Gastrocnemius medialis (tissue), 4 donors: ENCODE measurements around the gene LETMD1. TPM values are rescaled to one million over a fixed set of nuclear protein-coding genes. Genes with fewer than 3 reads are reported as not detected.

Experiments used
- ATAC-seq, 2 donors: fragments of 150-250 bp; one replicate each; pipeline ENCODE4 v1.9.1; 2016
- DNase-seq, 2 donors: peaks; one replicate each; pipeline ENCODE4 v3.0.0-alpha.2; 2019
- H3K27ac ChIP-seq, 4 donors: fragments of 200-600 bp; sonication (generic); 1 replicate in 1 of 4; 2 replicates in 3 of 4; pipeline ENCODE4 v1.5.1; 2016 to 2018; ENCODE audit warnings: mild to moderate bottlenecking in 2 of 4, moderate library complexity in 1 of 4
- H3K27me3 ChIP-seq, 3 donors: fragments of 200-600 bp; sonication (generic) in 2 of 3; 1 replicate in 1 of 3; 2 replicates in 2 of 3; pipeline versions ENCODE4 v1.5.1 to v1.6.0; 2016 to 2019; ENCODE audit warnings: mild to moderate bottlenecking in 1 of 3, moderate library complexity in 1 of 3
- H3K36me3 ChIP-seq, 2 donors: fragments of 200-600 bp; sonication (generic) in 1 of 2; one replicate each; pipeline ENCODE4 v1.5.1; 2017 to 2018
- H3K4me1 ChIP-seq, 2 donors: fragments of 200-600 bp; sonication (generic) in 1 of 2; one replicate each; pipeline ENCODE4 v1.5.1; 2016 to 2017; ENCODE audit warnings: mild to moderate bottlenecking in 2 of 2
- H3K4me3 ChIP-seq, 4 donors: fragments of 200-600 bp; sonication (generic) in 3 of 4; 1 replicate in 1 of 4; 2 replicates in 3 of 4; pipeline ENCODE4 v1.5.1; 2016 to 2019; ENCODE audit warnings: mild to moderate bottlenecking in 2 of 4
- H3K9me3 ChIP-seq, 3 donors: fragments of 200-600 bp; sonication (generic) in 2 of 3; 1 replicate in 1 of 3; 2 replicates in 2 of 3; pipeline ENCODE4 v1.5.1; 2016 to 2019
- POLR2A ChIP-seq, 2 donors: fragments of 450-650 bp; IDR thresholded peaks; one replicate each; pipeline ENCODE4 v1.6.1; 2017; ENCODE audit warnings: antibody characterized with exemption in 2 of 2, mild to moderate bottlenecking in 2 of 2, moderate library complexity in 2 of 2
- in situ Hi-C, 4 donors: fragments of 200-750 bp; cut with MboI; loops; one replicate each; pipeline versions ENCODE4 v1.15.0 to v1.8.0; 2017; ENCODE audit warnings: low sequenced_read_pairs in 4 of 4
- intact Hi-C: fragments of 100-400 bp; cut with DNase I; formaldehyde crosslinking; loops from one replicate; pipeline ENCODE4 v1.15.1; 2023; ENCODE audit warnings: low total_unique reads
- total RNA-seq, 4 donors: library from RNA; depleted of rRNA; stranded (reverse); fragments of >200 nt; gene quantifications; one replicate each; pipeline versions ENCODE4 v1.1.0 to v1.2.3, GENCODE V29; 2016
- TF ChIP-seq, protein P1 (sequence below), 5 experiments: fragments of 450-650 bp in 3 of 5; fragments of 200-600 bp in 2 of 5; sonication (generic) in 2 of 5; IDR thresholded peaks in 4 of 5; conservative IDR thresholded peaks in 1 of 5; 1 replicate in 4 of 5; 2 replicates in 1 of 5; pipeline ENCODE4 v1.5.1; 2016 to 2019; ENCODE audit warnings: antibody characterized with exemption in 5 of 5, mild to moderate bottlenecking in 3 of 5, moderate library complexity in 3 of 5

Gene LETMD1
- total RNA-seq, 4 donors from 2014 or later: 22.5 to 42.4 (median 29.8) TPM

DNA sequence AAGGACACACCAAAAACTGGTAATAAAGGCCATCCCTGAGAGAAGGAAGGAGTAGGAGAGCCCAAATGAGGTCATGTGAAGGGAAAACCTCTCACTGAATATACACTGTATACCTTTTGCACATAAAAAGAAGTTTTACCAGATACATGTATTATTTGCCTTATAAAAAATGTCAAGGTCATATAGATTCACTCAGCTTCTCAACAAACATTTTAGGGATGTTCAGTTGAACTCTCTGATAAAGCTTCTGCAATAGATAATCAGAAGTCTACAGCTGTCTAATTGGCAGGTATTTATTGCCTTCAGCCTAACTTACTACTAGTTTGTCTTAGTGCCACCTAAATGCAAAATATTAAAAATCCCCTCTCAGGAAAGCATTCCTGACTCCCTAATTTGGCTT is 30.7 kb upstream of the LETMD1 start:
- no peak for ATAC-seq
- peak overlapping the region; percentile 27 to 48 (median 35) for H3K27ac ChIP-seq
- in situ Hi-C loops (no loop called here), intact Hi-C loops (no loop called here)
- no peak for DNase-seq
- H3K36me3 ChIP-seq: no peaks in the 10 kb centered on the region
- H3K4me3 ChIP-seq: no peak overlapping the region
- TF ChIP-seq POLR2A (IDR thresholded peaks at IDR 0.05): no peak
- TF ChIP-seq, protein P1, sequence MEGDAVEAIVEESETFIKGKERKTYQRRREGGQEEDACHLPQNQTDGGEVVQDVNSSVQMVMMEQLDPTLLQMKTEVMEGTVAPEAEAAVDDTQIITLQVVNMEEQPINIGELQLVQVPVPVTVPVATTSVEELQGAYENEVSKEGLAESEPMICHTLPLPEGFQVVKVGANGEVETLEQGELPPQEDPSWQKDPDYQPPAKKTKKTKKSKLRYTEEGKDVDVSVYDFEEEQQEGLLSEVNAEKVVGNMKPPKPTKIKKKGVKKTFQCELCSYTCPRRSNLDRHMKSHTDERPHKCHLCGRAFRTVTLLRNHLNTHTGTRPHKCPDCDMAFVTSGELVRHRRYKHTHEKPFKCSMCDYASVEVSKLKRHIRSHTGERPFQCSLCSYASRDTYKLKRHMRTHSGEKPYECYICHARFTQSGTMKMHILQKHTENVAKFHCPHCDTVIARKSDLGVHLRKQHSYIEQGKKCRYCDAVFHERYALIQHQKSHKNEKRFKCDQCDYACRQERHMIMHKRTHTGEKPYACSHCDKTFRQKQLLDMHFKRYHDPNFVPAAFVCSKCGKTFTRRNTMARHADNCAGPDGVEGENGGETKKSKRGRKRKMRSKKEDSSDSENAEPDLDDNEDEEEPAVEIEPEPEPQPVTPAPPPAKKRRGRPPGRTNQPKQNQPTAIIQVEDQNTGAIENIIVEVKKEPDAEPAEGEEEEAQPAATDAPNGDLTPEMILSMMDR (IDR thresholded peaks at IDR 0.05 in 4 of 5, conservative IDR thresholded peaks at IDR 0.05 in 1 of 5): no peak
- H3K4me1 ChIP-seq: peaks cover 35 to 42% of the 10 kb centered on the region in 2 donors
- no peaks in the 10 kb centered on the region for H3K27me3 ChIP-seq
- no peaks in the 10 kb centered on the region for H3K9me3 ChIP-seq

GRCh38 chr12:51018956-51019355 is 29.2 kb upstream of the LETMD1 start:
- TF ChIP-seq, protein P1 (IDR thresholded peaks at IDR 0.05 in 4 of 5, conservative IDR thresholded peaks at IDR 0.05 in 1 of 5): no peak
- TF ChIP-seq POLR2A (IDR thresholded peaks at IDR 0.05): no peak
- Histone ChIP-seq H3K36me3 (no peaks in the 10 kb centered on the region), H3K27ac (no peak overlapping the region), H3K27me3 (no peaks in the 10 kb centered on the region), H3K4me1 (peaks cover 34 to 37% of the 10 kb centered on the region in 2 donors), H3K4me3 (no peak overlapping the region), H3K9me3 (no peaks in the 10 kb centered on the region)
- DNase-seq: no peak
- in situ Hi-C loops (no loop called here), intact Hi-C loops (no loop called here)
- no peak for ATAC-seq

- TF ChIP-seq POLR2A (IDR thresholded peaks at IDR 0.05): no peak
- TF ChIP-seq, protein P1 (IDR thresholded peaks at IDR 0.05 in 4 of 5, conservative IDR thresholded peaks at IDR 0.05 in 1 of 5): no peak
- in situ Hi-C loops (loop anchor here in 1 of 4 donors (10.0 kb wide), 1 partner anchor 95 kb away; a partner anchor contains a TSS), intact Hi-C loops (no loop called here)
- no peak for ATAC-seq
- no peak for DNase-seq
- no peaks in the 10 kb centered on the region for H3K9me3 ChIP-seq
- no peak overlapping the region for H3K4me3 ChIP-seq
- H3K27me3 ChIP-seq: no peaks in the 10 kb centered on the region
- H3K36me3 ChIP-seq: no peaks in the 10 kb centered on the region
- peaks cover 29 to 36% of the 10 kb centered on the region in 2 donors for H3K4me1 ChIP-seq
- peak overlapping the region in 1 of 4 donors; percentile 95 for H3K27ac ChIP-seq
These were observed 28.2 kb upstream of the LETMD1 start for GRCh38 chr12:51019927-51020326.

GRCh38 chr12:51020448-51021182 is 27.5 kb upstream of the LETMD1 start:
- in situ Hi-C loops (loop anchor here in 1 of 4 donors (10.0 kb wide), 1 partner anchor 96 kb away; a partner anchor contains a TSS), intact Hi-C loops (no loop called here)
- H3K27ac ChIP-seq: peak overlapping the region in 3 of 4 donors; percentile 14 to 95 (median 44)
- no peaks in the 10 kb centered on the region for H3K9me3 ChIP-seq
- no peaks in the 10 kb centered on the region for H3K36me3 ChIP-seq
- H3K4me1 ChIP-seq: peaks cover 32 to 36% of the 10 kb centered on the region in 2 donors
- no peaks in the 10 kb centered on the region for H3K27me3 ChIP-seq
- H3K4me3 ChIP-seq: no peak overlapping the region
- DNase-seq: no peak
- no peak for ATAC-seq
- no peak for TF ChIP-seq POLR2A (IDR thresholded peaks at IDR 0.05)
- TF ChIP-seq, protein P1 (IDR thresholded peaks at IDR 0.05 in 4 of 5, conservative IDR thresholded peaks at IDR 0.05 in 1 of 5): no peak
